SK-N-SH treated with all-trans-retinoic acid at 6 μM for 48 hours (cell line): Measurements from ENCODE around the gene CGB2.

ENCODE experiments used
- ARNTL ChIP-seq: fragments of 450-650 bp; formaldehyde crosslinking; IDR thresholded peaks from 2 replicates; pipeline ENCODE4 v1.5.0; 2020; ENCODE audit warnings: low read depth, mild to moderate bottlenecking, moderate library complexity, borderline replicate concordance
- PATZ1 ChIP-seq: fragments of 250-450 bp; sonication (Bioruptor Pico); IDR thresholded peaks from 2 replicates; pipeline ENCODE4 v1.8.0; 2020; ENCODE audit warnings: mild to moderate bottlenecking, moderate library complexity, borderline replicate concordance
- PPARA ChIP-seq: fragments of 250-450 bp; sonication (Bioruptor Pico); IDR thresholded peaks from 2 replicates; pipeline ENCODE4 v1.5.0; 2020; ENCODE audit warnings: mild to moderate bottlenecking, borderline replicate concordance
- TOX ChIP-seq: fragments of 250-450 bp; sonication (Bioruptor Pico); IDR thresholded peaks from 2 replicates; pipeline ENCODE4 v1.8.0; 2021; ENCODE audit warnings: mild to moderate bottlenecking, moderate library complexity, borderline replicate concordance
- ZFP30 ChIP-seq: fragments of 450-650 bp; formaldehyde crosslinking; IDR thresholded peaks from 2 replicates; pipeline ENCODE4 v1.5.0; 2022; ENCODE audit warnings: mild to moderate bottlenecking, moderate library complexity
- ZNF8 ChIP-seq: fragments of 450-650 bp; formaldehyde crosslinking; IDR thresholded peaks from 2 replicates; pipeline ENCODE4 v1.5.0; 2020; ENCODE audit warnings: mild to moderate bottlenecking, moderate library complexity

GRCh38 chr19:49020931-49021895, 10.5 kb upstream of the CGB2 start:
- TF ChIP-seq ZNF8 (CRISPR knock-in tag), result no peak
- TF ChIP-seq ARNTL (CRISPR knock-in tag), result no peak
- no peak for TF ChIP-seq PPARA (CRISPR knock-in tag)
- TF ChIP-seq PATZ1 (CRISPR knock-in tag), result no peak
- TF ChIP-seq TOX, result no peak
- TF ChIP-seq ZFP30 (CRISPR knock-in tag), result no peak
